Endothelial cell of umbilical vein (primary cell): Measurements from ENCODE around the gene HOXA10. TPM values are rescaled to one million over a fixed set of nuclear protein-coding genes. Genes with fewer than 3 reads are reported as not detected.
A peak's percentile ranks its signal among the peaks of the same experiment; 100 is the strongest.

Experiments
- BruUV-seq: library from RNA; stranded (reverse); fragments of 400-500 nt; replicated peaks from 2 replicates; lab custom pipeline; 2021; lab: Mats Ljungman, UMichigan
- CTCF ChIA-PET: fragments of 300-600, 350-600 bp; sonication (Branson Sonifier 250); formaldehyde crosslinking; loops from one replicate; lab custom pipeline; 2021; ENCODE audit warnings: antibody characterized with exemption, inconsistent platforms; lab: Charles Lee
- POLR2A ChIA-PET: fragments of 300-600, 350-600 bp; sonication (Branson Sonifier 250); formaldehyde crosslinking; loops from one replicate; lab custom pipeline; 2021; ENCODE audit warnings: antibody characterized with exemption, inconsistent platforms; lab: Charles Lee
- DNase-seq: peaks from one replicate; pipeline ENCODE4 v3.0.0-alpha.2; 2011; ENCODE audit warnings: low read depth, low spot score
- FAIRE-seq: peaks from 2 replicates; lab custom pipeline; 2011; peaks lifted over from hg19 to GRCh38; lab: Jason Lieb, UNC
- H2AFZ ChIP-seq: 2 replicates; pipeline ENCODE4 v1.6.0; 2012; ENCODE audit warnings: low read depth, low read length, control low read depth, inconsistent platforms
- H3K27ac ChIP-seq: 2 replicates; pipeline ENCODE4 v1.5.1; 2011; ENCODE audit warnings: low read depth, mild to moderate bottlenecking, control low read depth, low read length, moderate library complexity; ENCODE audit not compliant: insufficient read depth
- H3K27me3 ChIP-seq, 2 experiments: 2 replicates each; pipeline versions ENCODE4 v1.6.0 to v1.6.1; 2011; ENCODE audit warnings: low read length in 2 of 2, mixed read lengths in 1 of 2; ENCODE audit not compliant: control insufficient read depth in 2 of 2, insufficient read depth in 2 of 2
- H3K36me3 ChIP-seq, 2 experiments: 2 replicates in 1 of 2; 3 replicates in 1 of 2; pipeline ENCODE4 v1.5.1; 2011; ENCODE audit warnings: low read length in 2 of 2, mild to moderate bottlenecking in 1 of 2, moderate library complexity in 1 of 2; ENCODE audit not compliant: control insufficient read depth in 2 of 2, insufficient read depth in 2 of 2; ENCODE audit errors: extremely low read depth in 1 of 2
- H3K4me1 ChIP-seq: 3 replicates; pipeline ENCODE4 v1.5.1; 2011; ENCODE audit warnings: mild to moderate bottlenecking, low read length; ENCODE audit not compliant: control insufficient read depth, insufficient read depth; ENCODE audit errors: extremely low read depth
- H3K4me2 ChIP-seq: 2 replicates; pipeline ENCODE4 v1.6.1; 2011; ENCODE audit warnings: low read length, control low read depth, mixed read lengths; ENCODE audit not compliant: insufficient read depth
- H3K4me3 ChIP-seq, 3 experiments: fragments of 200-600 bp in 1 of 3; sonication (generic), shearing (Covaris generic) in 1 of 3; replicated peaks in 1 of 3; 2 replicates each; pipeline ENCODE4 v1.5.1; 2011 to 2016; ENCODE audit warnings: control low read depth in 3 of 3, low read length in 3 of 3, mild to moderate bottlenecking in 2 of 3, inconsistent platforms in 1 of 3, low read depth in 1 of 3, moderate library complexity in 1 of 3; ENCODE audit not compliant: insufficient read depth in 1 of 3
- H3K79me2 ChIP-seq: 2 replicates; pipeline ENCODE4 v1.6.0; 2012; ENCODE audit warnings: low read length, inconsistent platforms; ENCODE audit not compliant: control insufficient read depth, insufficient read depth
- H3K9ac ChIP-seq: replicated peaks from 2 replicates; pipeline ENCODE3; 2011; ENCODE audit warnings: low read length, control low read depth; ENCODE audit not compliant: insufficient read depth; ENCODE audit errors: extremely low read depth
- H3K9me1 ChIP-seq: replicated peaks from 3 replicates; pipeline ENCODE4 v1.6.0; 2011; ENCODE audit warnings: mild to moderate bottlenecking, low read length; ENCODE audit not compliant: control insufficient read depth, insufficient read depth; ENCODE audit errors: extremely low read depth
- H3K9me3 ChIP-seq: replicated peaks from 2 replicates; pipeline ENCODE4 v1.5.1; 2012; ENCODE audit warnings: low read length, inconsistent platforms; ENCODE audit not compliant: control insufficient read depth, insufficient read depth
- H4K20me1 ChIP-seq: replicated peaks from 2 replicates; pipeline ENCODE3; 2011; ENCODE audit warnings: mild to moderate bottlenecking, low read length; ENCODE audit not compliant: control insufficient read depth, insufficient read depth; ENCODE audit errors: extremely low read depth
- EZH2 ChIP-seq: IDR thresholded peaks from 2 replicates; pipeline ENCODE4 v1.6.1; 2012; ENCODE audit warnings: borderline replicate concordance, low read depth, mild to moderate bottlenecking, moderate library complexity, low read length, inconsistent platforms; ENCODE audit not compliant: severe bottlenecking
- MAX ChIP-seq: IDR thresholded peaks from 2 replicates; pipeline ENCODE4 v1.6.1; 2011; ENCODE audit not compliant: insufficient read depth, insufficient read length
- POLR2AphosphoS5 ChIP-seq: IDR thresholded peaks from 2 replicates; pipeline ENCODE4 v1.6.1; 2012; ENCODE audit warnings: low read depth, mild to moderate bottlenecking, control low read depth, low read length, moderate library complexity; ENCODE audit not compliant: insufficient read depth
- dilution Hi-C: fragments of 300-500 bp; cut with MboI; formaldehyde crosslinking; loops from one replicate; pipeline ENCODE4 v1.15.0; 2019; ENCODE audit warnings: low sequenced_read_pairs; ENCODE audit not compliant: extremely low pct_ligation_motif_present
- intact Hi-C: fragments of 100-400 bp; cut with micrococcal nuclease; formaldehyde crosslinking; loops from one replicate; pipeline ENCODE4 v1.10.0; 2022
- polyA plus RNA-seq, 4 experiments: library from polyadenylated mRNA; depleted of rRNA in 3 of 4; stranded (reverse) in 3 of 4; unstranded in 1 of 4; fragments of >200 nt; gene quantifications; 2 replicates each; pipeline versions ENCODE4 v1.2.1 to v1.2.3, GENCODE V29; 2011 to 2012; ENCODE audit warnings: missing spikeins in 1 of 4
- total RNA-seq: library from RNA; stranded (reverse); gene quantifications from 2 replicates; pipeline ENCODE4 v1.2.3, GENCODE V29; 2021

HOXA10 gene
- total and polyA plus RNA-seq, 2 donors (not counting 3 experiments of a cell fraction or from before 2014, with no cell fraction given), result 24.4 to 30.3 TPM

- intact Hi-C loops, result loop anchor here (2.0 to 5.0 kb wide), 3 partner anchors 473 to 1332 kb away; partner anchors contain the start of gene HIBADH
- no TSS peak for BruUV-seq
- H3K79me2 ChIP-seq, result peaks cover 31% of the 10 kb centered on the region
- dilution Hi-C loops, result no loop called here
- FAIRE-seq (no peak), DNase-seq (peak; percentile 79)
- peak overlapping the region; percentile 77 for H3K9ac ChIP-seq
- H4K20me1 ChIP-seq, result no peaks in the 10 kb centered on the region
- H3K4me2 ChIP-seq, result peak overlapping the region; percentile 82
- TF ChIP-seq POLR2AphosphoS5 (peak; percentile 7), EZH2 (no peak), MAX (no peak)
- H3K27me3 ChIP-seq, result peaks cover 7 to 15% of the 10 kb centered on the region in 2 experiments
- ChIA-PET POLR2A (no interaction called here), CTCF (interaction anchor here (1.1 to 5.0 kb wide), 3 partner anchors 10 to 904 kb away, joined by 4 to 42 read pairs (median 4); no protein-coding TSS in a partner anchor)
- H3K9me3 ChIP-seq, result no peaks in the 10 kb centered on the region
- H3K4me1 ChIP-seq, result peaks cover 47% of the 10 kb centered on the region
- H3K27ac ChIP-seq, result peak overlapping the region; percentile 90
- peak overlapping the region in 1 of 3 experiments; percentile 44 for H3K4me3 ChIP-seq
- H3K36me3 ChIP-seq, result no peaks in the 10 kb centered on the region
- H3K9me1 ChIP-seq, result no peaks in the 10 kb centered on the region
- peak overlapping the region; percentile 5 for H2AFZ ChIP-seq
These were observed 15.3 kb upstream of the HOXA10 start for GRCh38 chr7:27189295-27189996.
